GM04503 (cell line): Measurements from ENCODE around the gene PEX16.

Experiments used
- DNase-seq: peaks from one replicate; pipeline ENCODE4 v3.0.0-alpha.2; 2012; ENCODE audit warnings: low read depth

The PEX16 gene

GRCh38 chr11:45876401-45876800, 41.3 kb downstream of the PEX16 start:
- no peak for DNase-seq

GRCh38 chr11:45872651-45873356, 44.9 kb downstream of the PEX16 start:
- peak; percentile 95 for DNase-seq

- DNase-seq = no peak
These were observed 46.0 kb downstream of the PEX16 start for GRCh38 chr11:45871638-45872037.

- no peak for DNase-seq
These were observed 47.0 kb downstream of the PEX16 start for GRCh38 chr11:45870706-45871105.

- DNase-seq = no peak
These were observed 48.1 kb downstream of the PEX16 start for GRCh38 chr11:45869551-45869950.

GRCh38 chr11:45864041-45864440, 53.6 kb downstream of the PEX16 start:
- no peak for DNase-seq

GRCh38 chr11:45860764-45861510, 56.7 kb downstream of the PEX16 start:
- DNase-seq = no peak

- DNase-seq = no peak
These were observed 57.3 kb downstream of the PEX16 start for GRCh38 chr11:45860348-45860747.
